ENCODE data around the gene BPI. TPM values are rescaled to one million over a fixed set of nuclear protein-coding genes. Genes with fewer than 3 reads are reported as not detected.

The BPI gene
- total RNA-seq, 2 donors from 2014 or later, result not detected

DNA sequence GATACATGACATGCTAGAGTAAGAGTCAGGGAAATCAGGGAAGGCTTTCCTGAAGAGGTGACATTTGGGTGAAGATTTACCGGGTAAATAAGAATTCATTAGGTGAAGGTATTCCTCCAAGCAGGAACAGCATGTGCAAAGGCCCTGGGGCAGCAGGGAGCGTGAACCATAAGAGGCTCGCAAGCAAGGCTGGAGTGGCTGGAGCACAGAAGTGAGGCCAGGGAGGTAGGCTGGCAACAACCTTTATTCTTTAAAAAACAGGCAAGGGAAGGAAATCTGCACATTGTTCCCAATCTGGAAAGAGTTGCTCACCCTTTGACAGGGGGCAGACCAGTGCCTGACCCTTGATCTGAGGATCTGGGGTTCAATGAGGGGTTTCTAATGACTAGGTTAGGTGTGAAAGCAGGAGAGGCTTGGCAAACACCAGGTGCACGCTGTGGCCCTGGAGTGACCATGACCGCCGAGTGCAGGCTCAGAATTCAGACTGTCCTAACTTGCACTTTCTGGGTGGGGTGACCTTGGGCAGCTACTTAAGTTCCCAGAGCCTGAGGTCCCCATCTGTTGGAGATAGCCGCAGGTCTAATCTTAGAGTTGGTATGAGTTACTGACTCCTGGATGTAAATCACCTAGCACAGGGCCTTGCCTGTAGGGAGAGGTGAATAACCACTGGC lies 45.3 kb upstream of the BPI start:
- Histone ChIP-seq H3K27me3 (peaks cover 0 to 8% of the 10 kb centered on the region in 2 donors), H3K4me1 (no peaks in the 10 kb centered on the region), H3K27ac (no peak overlapping the region), H3K36me3 (replicated peaks in 1 of 2; ENCODE audit: insufficient read depth in 1 of 2, low read depth in 2 of 2) (no peaks in the 10 kb centered on the region), H3K4me3 (no peak overlapping the region), H3K9me3 (no peaks in the 10 kb centered on the region)
- DNase-seq (no peak), ATAC-seq (no peak)
- TF ChIP-seq, protein P1, sequence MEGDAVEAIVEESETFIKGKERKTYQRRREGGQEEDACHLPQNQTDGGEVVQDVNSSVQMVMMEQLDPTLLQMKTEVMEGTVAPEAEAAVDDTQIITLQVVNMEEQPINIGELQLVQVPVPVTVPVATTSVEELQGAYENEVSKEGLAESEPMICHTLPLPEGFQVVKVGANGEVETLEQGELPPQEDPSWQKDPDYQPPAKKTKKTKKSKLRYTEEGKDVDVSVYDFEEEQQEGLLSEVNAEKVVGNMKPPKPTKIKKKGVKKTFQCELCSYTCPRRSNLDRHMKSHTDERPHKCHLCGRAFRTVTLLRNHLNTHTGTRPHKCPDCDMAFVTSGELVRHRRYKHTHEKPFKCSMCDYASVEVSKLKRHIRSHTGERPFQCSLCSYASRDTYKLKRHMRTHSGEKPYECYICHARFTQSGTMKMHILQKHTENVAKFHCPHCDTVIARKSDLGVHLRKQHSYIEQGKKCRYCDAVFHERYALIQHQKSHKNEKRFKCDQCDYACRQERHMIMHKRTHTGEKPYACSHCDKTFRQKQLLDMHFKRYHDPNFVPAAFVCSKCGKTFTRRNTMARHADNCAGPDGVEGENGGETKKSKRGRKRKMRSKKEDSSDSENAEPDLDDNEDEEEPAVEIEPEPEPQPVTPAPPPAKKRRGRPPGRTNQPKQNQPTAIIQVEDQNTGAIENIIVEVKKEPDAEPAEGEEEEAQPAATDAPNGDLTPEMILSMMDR (IDR thresholded peaks at IDR 0.05), result no peak
- no peak for TF ChIP-seq POLR2A (IDR thresholded peaks at IDR 0.05)
- 75 to 84% methylated on average over 4 to 7 of the region's 7 CpGs for WGBS, 2 donors
- intact Hi-C loops (cut with DNase I), result no loop called here

DNA sequence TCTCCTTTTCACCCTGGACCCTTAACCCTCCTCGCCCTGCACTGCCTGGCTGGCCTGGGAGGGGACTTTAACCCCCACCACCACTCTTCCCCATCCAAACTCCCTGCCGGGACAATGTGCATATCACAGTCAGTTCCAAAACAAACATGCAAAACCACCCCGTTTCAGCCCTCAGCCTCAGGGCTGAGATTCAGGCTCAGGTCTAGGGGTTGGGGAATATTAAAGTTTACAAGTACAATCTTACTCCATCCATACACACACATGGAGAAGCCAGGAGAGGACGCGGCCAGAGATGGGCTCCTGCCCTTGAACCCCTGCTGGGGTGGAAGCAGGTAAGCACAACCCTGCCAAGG lies 44.0 kb upstream of the BPI start:
- WGBS, 2 donors, result 9 to 19% methylated on average over 3 to 5 of the region's 5 CpGs
- ATAC-seq (no peak), DNase-seq (no peak)
- Histone ChIP-seq H3K27me3 (peaks cover 0 to 8% of the 10 kb centered on the region in 2 donors), H3K9me3 (no peaks in the 10 kb centered on the region), H3K27ac (no peak overlapping the region), H3K36me3 (replicated peaks in 1 of 2; ENCODE audit: insufficient read depth in 1 of 2, low read depth in 2 of 2) (no peaks in the 10 kb centered on the region), H3K4me3 (no peak overlapping the region), H3K4me1 (no peaks in the 10 kb centered on the region)
- intact Hi-C loops (cut with DNase I), result no loop called here
- TF ChIP-seq, protein P1 (IDR thresholded peaks at IDR 0.05), result no peak
- no peak for TF ChIP-seq POLR2A (IDR thresholded peaks at IDR 0.05)

DNA sequence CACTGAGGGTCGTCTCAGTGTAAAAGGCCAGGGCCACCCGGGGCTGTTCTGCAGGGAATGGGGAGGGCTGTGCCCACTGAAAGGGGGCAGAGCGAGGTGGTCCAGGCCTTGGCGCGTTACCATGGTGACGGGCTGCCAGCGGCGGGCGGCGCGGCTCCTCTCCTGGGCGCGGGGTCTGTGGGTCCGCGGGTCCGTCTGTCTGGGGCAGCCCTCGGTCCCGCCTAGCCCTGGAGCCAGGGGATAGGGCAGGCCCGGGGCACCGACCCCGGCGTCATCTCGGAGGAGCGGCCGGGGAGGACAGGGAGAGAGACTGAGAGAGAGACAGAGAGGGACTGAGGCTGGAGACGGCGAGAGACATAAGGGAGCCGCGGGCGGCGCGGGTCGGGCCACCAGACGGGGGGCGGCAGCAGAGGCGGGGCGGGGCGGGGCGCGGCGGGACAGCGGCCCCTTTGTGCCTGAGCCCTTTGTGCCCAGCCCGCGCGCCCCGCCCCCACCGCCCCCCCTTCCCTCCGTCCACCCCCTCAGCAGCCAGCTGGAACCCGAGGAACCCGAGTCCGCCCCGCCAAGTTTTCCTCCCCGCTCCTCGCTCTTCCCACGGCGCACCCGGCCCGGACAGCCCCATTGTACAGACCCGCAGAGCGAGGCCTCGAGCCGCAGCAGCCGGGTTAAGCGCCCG lies 43.4 kb upstream of the BPI start, which contains the start of gene KIAA1755:
Gene KIAA1755, minus strand, starts transcription at position 358 of the 676 bp plus-strand sequence. Its CDS starts 235 bp downstream, at position 123.
- H3K9me3 ChIP-seq, result no peaks in the 10 kb centered on the region
- ATAC-seq, result peak; percentile 15
- DNase-seq, result no peak
- intact Hi-C loops (cut with DNase I), result no loop called here
- H3K27me3 ChIP-seq, result peaks cover 0 to 8% of the 10 kb centered on the region in 2 donors
- no peak within 1 kb of the TSS for H3K4me3 ChIP-seq
- no peaks in the 10 kb centered on the region for H3K4me1 ChIP-seq
- 5 to 7% methylated on average over 22 to 61 of the region's 65 CpGs for WGBS, 2 donors
- no peaks in the 10 kb centered on the region for H3K36me3 ChIP-seq (replicated peaks in 1 of 2; ENCODE audit: insufficient read depth in 1 of 2, low read depth in 2 of 2)
- no peak within 1 kb of the TSS for H3K27ac ChIP-seq
- TF ChIP-seq POLR2A (IDR thresholded peaks at IDR 0.05), result no peak
- TF ChIP-seq, protein P1 (IDR thresholded peaks at IDR 0.05), result no peak

DNA sequence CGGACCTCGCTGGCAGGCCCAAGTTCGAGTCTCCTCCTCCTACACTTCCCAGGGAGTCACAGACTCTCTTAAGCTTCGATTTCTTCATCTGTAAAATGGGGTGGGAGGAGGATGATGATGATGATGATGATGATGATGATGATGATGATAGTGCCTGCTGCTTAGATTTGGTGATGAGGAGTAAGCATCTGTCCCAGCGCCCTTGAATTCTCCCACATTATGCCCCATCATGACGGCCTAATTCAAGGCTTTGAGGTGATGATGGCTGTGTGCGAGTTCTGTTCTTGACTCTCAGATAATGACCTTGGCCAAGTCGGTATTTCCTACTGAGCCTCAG lies 42.9 kb upstream of the BPI start:
- ATAC-seq, result no peak
- H3K27ac ChIP-seq, result no peak overlapping the region

More for the DNA sequence above, 42.9 kb upstream of the BPI start:
- Histone ChIP-seq H3K4me1 (no peaks in the 10 kb centered on the region), H3K9me3 (no peaks in the 10 kb centered on the region), H3K4me3 (no peak overlapping the region), H3K36me3 (replicated peaks in 1 of 2; ENCODE audit: insufficient read depth in 1 of 2, low read depth in 2 of 2) (no peaks in the 10 kb centered on the region), H3K27me3 (peaks cover 0 to 8% of the 10 kb centered on the region in 2 donors)
- TF ChIP-seq POLR2A (IDR thresholded peaks at IDR 0.05), result no peak
- TF ChIP-seq, protein P1 (IDR thresholded peaks at IDR 0.05), result no peak
- no peak for DNase-seq
- intact Hi-C loops (cut with DNase I), result no loop called here
- 47 to 73% methylated on average over 4 to 8 of the region's 8 CpGs for WGBS, 2 donors
